Measurements from ENCODE around the gene FOSL2.
A peak's percentile ranks its signal among the peaks of the same experiment; 100 is the strongest.

The FOSL2 gene

DNA sequence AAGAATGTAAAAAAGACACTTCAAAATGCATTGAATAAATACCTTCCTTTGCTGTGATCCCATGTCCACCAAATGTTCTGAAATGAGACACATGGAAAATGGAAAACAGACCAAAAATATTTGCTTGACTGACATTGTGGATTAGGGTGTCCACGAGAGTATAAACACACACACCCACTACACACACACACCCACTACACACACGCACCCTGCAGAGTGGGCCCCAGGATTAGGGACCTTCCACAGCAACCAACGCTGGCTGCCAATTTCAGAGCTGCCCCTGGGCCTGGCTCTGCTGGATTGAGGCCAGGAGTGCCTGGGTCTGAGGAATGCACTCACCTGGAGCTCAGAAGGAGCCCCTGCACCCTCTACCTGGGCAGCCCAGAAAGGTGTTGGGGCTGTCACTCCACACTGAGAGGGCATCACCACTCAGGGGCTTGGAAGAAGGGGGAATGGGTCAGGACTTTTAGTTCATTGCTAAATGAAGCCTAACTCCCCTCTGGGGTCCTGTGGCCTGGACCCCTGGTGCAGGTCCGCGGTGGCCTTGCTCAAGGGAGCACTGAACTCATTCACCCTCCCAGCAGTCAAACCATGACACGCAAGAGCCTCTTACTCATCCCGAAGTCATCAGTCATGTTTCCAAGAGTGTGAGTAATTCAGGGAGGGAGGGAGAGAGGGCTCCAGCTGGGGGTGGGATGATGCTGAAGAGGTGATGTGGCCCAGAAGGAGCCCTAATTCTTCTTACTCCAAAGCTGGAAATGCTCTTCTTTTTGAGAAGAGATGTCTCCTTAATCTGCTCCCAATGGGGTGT, 53.0 kb downstream of the FOSL2 start:
- Mint-ChIP-seq H3K4me1 (ENCODE audit: low read depth) (peaks cover 46% of the 10 kb centered on the region), H3K27me3 (no peaks in the 10 kb centered on the region), H3K9me3 (ENCODE audit: low read depth) (no peaks in the 10 kb centered on the region), H3K4me3 (no peak overlapping the region), H3K27ac (peak overlapping the region; percentile 22), H3K36me3 (no peaks in the 10 kb centered on the region)

DNA sequence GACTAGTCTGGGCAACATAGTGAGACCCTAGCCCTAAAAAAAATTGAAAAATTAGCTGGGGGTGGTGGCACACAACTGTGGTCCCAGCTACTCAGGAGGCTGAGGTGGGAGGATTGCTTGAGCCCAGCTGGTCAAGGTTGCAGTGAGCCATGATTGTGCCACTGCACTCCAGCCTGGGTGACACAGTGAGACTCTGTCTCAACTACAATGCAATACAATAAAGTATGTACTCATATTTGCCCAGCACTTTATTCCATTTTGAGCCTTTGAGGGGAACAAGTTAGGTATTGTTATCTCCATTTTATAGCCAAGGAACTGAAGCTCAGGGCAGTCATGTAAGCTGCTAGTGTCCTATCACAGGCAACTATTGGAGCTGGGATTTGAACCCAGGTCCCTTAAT, 53.9 kb downstream of the FOSL2 start:
- Mint-ChIP-seq H3K27me3 (no peaks in the 10 kb centered on the region), H3K4me3 (no peak overlapping the region), H3K9me3 (ENCODE audit: low read depth) (no peaks in the 10 kb centered on the region), H3K27ac (no peak overlapping the region), H3K36me3 (no peaks in the 10 kb centered on the region), H3K4me1 (ENCODE audit: low read depth) (peaks cover 53% of the 10 kb centered on the region)

DNA sequence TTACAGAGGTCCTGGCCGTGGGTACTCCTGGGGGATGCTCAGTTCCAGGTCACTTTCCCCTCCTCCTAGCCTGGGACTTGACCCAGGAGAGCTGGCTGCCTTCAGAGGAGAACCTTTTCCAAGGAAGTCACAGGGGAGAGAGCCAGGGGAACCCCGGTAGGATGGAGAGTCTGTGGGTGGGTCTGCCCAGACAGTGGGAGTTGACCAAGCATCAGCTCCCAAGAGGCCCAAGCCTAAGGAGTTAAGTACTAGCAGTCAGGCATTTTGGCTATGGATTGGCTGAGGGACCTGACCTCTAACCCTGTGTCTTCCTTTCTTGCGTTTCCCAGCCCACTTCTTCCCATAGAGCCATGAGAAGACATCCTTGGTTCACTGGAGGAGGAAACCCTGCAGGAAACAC, 54.4 kb downstream of the FOSL2 start:
- H3K27ac Mint-ChIP-seq: peak overlapping the region; percentile 46
- H3K4me1 Mint-ChIP-seq (ENCODE audit: low read depth): peaks cover 53% of the 10 kb centered on the region
- H3K27me3 Mint-ChIP-seq: no peaks in the 10 kb centered on the region
- H3K36me3 Mint-ChIP-seq: no peaks in the 10 kb centered on the region
- H3K4me3 Mint-ChIP-seq: no peak overlapping the region
- no peaks in the 10 kb centered on the region for H3K9me3 Mint-ChIP-seq (ENCODE audit: low read depth)

DNA sequence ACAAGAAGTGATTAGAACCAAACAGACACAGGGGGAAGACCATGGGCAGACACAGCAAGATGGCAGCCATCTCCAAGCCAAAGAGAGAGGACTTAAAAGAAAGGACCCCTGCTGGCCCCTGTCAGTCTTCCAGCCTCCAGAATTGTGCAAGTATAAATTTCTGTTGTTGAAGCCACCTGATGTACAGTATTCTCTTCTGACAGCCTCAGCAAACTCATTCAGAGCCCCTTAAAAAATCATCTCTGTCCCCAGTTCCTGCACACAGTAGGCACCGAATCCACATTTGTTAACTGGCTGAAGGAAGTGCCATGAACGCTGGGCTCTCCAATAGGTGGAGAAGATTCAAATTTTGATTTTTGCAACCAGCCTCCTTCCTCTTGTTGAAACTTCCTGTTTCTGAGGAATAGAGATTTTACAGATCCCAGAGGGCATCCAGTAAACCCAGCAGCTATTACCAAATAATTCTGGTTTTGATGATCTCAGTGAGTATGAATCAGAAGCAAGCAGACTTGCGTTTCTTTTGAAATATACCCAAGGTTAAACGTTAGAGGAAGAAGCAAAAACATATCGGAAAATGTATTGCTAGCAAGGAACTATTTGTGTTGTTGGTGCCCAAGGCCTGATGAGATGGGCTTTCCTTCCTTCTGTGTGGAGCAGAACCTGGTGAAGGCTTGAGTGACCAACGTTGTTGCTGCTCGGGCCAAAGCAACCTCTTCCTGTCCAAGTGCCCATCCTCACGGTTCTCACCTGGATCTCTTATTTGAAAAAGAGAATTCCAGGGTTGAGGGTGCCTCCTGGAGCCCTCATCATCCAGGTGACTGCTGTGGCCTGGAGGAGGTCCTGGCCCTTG, 55.5 kb downstream of the FOSL2 start:
- Mint-ChIP-seq H3K27me3 (no peaks in the 10 kb centered on the region), H3K36me3 (no peaks in the 10 kb centered on the region), H3K9me3 (ENCODE audit: low read depth) (no peaks in the 10 kb centered on the region), H3K4me3 (no peak overlapping the region), H3K27ac (peak overlapping the region; percentile 54), H3K4me1 (ENCODE audit: low read depth) (peaks cover 49% of the 10 kb centered on the region)

DNA sequence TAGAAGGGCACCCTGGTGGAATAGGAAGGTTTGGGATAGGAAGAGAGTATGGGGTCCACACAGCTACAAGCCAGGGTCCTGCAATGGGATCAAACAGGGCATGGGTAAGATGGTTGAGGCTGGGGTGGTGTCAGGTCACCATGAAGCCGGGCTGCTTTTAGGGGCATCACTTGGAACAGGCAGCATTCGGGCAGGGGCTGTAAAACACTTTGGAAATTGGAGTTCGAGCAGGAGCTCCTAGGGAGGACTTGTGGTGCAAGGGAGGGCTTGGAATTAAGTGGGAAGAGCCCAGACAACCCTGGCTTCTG, 56.1 kb downstream of the FOSL2 start:
- Mint-ChIP-seq H3K4me3 (no peak overlapping the region), H3K9me3 (ENCODE audit: low read depth) (no peaks in the 10 kb centered on the region), H3K27ac (peak overlapping the region; percentile 54), H3K27me3 (no peaks in the 10 kb centered on the region), H3K36me3 (no peaks in the 10 kb centered on the region), H3K4me1 (ENCODE audit: low read depth) (peaks cover 49% of the 10 kb centered on the region)

DNA sequence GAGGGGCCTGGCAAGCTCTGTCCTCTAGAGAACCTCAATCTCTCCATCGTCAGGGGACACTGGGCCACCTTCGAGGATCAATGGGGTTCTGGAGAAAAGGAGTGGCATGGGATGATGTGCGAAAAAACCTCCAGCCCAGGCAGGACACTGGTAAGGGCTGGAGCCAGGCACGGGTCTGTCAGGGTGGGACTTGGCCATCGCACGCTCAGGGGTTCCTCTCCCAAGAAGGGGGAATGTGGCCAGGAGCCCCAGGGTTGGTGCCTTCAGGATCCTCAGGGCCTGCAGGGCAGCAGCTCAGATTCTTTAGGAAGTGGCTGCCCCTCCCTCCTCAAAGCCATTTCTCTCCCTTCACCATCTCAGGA, 56.4 kb downstream of the FOSL2 start:
- H3K36me3 Mint-ChIP-seq: no peaks in the 10 kb centered on the region
- no peaks in the 10 kb centered on the region for H3K9me3 Mint-ChIP-seq (ENCODE audit: low read depth)
- H3K4me3 Mint-ChIP-seq: no peak overlapping the region
- peak overlapping the region; percentile 91 for H3K27ac Mint-ChIP-seq
- H3K27me3 Mint-ChIP-seq: no peaks in the 10 kb centered on the region
- H3K4me1 Mint-ChIP-seq (ENCODE audit: low read depth): peaks cover 49% of the 10 kb centered on the region

DNA sequence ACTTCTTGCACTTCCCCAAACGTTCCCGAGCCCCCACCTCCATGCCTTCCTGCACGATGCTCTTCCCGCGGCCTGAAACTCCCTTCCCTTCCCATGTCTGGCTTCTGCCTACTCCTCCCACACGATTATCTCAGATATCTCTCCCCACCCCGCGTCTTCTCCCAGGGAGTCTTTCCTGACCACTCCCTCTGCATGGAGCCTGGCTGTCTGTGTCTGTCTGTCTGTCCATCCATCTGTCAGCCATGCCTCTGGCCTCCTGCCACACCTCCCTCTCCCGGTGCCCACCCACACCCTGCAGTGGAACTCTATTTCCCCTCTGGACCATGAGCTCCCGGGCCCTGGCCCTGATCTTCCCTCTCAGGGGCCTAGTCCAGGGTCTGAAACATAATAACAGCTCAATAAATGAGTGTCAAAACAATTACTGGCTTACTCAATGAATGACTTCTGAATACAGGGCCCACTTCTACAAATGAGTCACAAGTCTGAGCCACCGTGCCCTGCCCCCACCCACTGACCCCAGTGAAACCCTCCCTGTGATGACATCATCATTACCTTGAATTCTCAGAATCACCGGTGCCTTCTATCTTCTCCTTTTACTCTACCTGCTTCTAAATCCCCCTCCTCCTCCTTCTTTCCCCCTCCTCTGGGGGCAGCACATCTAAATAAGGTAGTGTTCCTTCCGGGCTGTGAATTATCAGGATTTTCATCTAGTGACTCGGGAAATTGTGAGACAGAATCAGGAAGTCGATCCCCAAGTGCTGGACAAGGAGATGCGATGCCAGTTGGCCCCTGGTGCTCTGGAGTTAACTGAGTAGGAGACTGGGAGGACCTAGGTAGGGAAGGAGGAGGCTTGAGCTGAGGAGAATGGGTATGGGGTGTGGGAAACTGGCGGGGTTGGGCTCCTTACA, 57.1 kb downstream of the FOSL2 start:
- Mint-ChIP-seq H3K36me3 (no peaks in the 10 kb centered on the region), H3K4me3 (peak overlapping the region; percentile 60), H3K27ac (peak overlapping the region; percentile 91), H3K9me3 (ENCODE audit: low read depth) (no peaks in the 10 kb centered on the region), H3K4me1 (ENCODE audit: low read depth) (peaks cover 49% of the 10 kb centered on the region), H3K27me3 (no peaks in the 10 kb centered on the region)

DNA sequence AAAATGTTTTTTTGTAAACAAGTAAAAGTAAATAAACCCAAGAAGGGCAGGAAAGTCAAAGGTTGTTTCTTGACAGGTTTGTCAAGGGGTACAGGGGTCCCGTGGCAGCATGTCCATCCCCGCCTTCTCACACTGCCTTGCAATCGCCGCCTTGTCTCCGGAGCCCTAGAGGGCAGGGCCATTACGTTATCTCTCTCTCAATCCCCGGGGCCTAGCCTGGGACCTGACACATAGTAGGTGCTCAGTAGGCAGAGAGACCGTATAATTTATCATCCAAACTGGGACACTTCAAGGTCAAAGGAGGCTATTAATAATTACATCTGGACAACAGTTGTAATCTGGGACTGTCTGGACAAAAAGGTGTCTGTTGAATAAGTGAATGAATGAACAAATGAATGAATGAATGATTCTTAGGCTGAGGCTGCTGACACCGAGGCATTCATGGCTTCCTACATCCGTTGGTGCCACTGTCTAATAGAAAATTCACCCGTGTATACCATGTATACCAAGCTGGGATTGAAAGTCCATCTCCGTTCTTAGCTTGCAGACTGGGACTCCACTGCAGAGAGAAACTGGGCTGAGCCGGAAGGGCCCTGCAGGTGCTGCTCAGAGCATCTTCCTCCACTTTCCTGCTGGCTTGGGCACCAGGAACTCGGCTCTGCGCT, 58.4 kb downstream of the FOSL2 start:
- Mint-ChIP-seq H3K27me3 (no peaks in the 10 kb centered on the region), H3K4me1 (ENCODE audit: low read depth) (peaks cover 41% of the 10 kb centered on the region), H3K4me3 (no peak overlapping the region), H3K27ac (peak overlapping the region; percentile 43), H3K9me3 (ENCODE audit: low read depth) (no peaks in the 10 kb centered on the region), H3K36me3 (no peaks in the 10 kb centered on the region)

DNA sequence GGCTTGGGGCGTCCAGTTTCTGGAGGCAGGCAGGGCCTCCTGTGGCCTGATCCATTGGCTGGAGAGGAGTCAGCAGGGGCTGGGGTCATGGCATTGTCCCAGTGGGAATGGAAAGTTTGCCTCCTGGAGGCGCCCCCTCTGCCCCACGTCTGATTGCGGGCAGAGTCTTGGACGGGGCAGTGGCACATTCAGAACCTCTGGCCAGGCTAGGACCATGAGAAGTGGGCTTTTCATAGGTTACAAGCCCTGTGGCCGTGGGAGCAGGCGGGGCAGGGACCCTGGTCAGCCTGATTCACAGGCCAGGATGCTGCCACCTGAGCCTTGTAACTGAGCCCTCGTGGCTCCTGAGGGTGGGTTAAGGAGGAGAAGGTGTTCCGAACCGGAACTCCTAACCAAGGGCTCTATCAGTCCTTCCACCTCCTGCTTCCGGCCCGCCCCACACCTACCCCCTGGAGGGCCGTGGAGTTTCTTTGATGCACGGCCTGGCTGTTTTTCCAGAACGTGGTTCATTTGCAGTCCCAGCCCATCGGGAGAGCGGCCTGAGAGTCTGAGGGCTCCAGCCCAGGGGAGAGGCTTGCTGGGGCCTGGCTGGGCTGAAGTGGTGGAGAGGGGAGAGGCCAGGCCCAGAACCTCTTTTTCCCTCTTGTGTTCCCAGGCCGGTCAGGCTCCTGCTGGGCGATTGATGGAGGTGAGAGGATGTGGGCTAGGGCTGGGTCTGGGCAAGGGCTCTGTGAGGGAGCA, 59.3 kb downstream of the FOSL2 start:
- no peaks in the 10 kb centered on the region for H3K27me3 Mint-ChIP-seq
- no peak overlapping the region for H3K4me3 Mint-ChIP-seq
- no peaks in the 10 kb centered on the region for H3K36me3 Mint-ChIP-seq
- H3K9me3 Mint-ChIP-seq (ENCODE audit: low read depth): no peaks in the 10 kb centered on the region
- no peak overlapping the region for H3K27ac Mint-ChIP-seq
- H3K4me1 Mint-ChIP-seq (ENCODE audit: low read depth): peaks cover 37% of the 10 kb centered on the region

DNA sequence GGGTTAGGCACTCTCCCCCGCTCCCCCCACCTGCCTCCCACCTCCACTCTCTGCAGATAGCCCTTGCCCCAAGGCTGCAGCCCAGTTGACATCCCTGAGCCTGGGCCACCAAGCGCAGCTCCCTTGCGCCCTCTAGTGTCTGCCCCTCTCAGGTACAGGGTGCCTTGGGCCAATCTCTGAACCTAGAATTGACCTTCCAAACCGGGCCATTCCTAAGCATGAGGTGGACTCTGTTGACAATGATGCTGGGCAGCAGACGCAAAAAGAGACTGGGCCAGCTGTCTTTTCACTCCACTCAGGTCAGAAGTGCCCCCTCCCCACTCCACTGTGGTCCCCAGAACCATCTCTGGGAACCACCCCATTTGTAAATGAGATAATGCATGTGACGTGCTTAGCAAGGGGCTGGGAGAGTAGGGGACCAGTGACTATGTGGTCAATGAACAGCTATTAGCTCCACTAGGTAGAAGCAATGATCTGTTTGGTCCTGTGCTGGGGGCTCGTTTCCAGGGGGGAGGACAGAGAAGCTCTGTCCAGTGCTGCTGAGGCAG, 60.0 kb downstream of the FOSL2 start:
- Mint-ChIP-seq H3K27me3 (no peaks in the 10 kb centered on the region), H3K4me3 (no peak overlapping the region), H3K4me1 (ENCODE audit: low read depth) (peaks cover 33% of the 10 kb centered on the region), H3K27ac (no peak overlapping the region), H3K9me3 (ENCODE audit: low read depth) (no peaks in the 10 kb centered on the region), H3K36me3 (no peaks in the 10 kb centered on the region)

DNA sequence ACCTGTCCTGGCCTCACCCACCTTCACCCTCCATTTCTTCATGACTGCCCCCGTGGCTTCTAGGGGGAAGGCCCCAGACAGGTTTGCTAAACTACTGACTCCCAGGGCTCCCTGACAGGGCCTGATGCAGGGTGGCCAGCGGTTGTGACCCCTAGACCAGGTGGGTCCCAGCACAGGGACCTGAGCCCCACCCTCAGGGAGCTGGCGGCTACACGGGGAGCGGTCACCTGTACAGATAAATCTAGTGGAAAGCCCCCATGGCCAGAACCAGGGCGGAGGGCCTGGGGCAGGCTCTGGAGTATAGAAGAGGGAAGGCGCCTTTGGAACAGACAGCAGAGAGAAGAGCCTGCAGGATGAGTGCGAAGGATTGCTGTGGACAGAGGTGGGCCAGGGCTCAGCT, 60.7 kb downstream of the FOSL2 start:
- Mint-ChIP-seq H3K27ac (no peak overlapping the region), H3K27me3 (no peaks in the 10 kb centered on the region), H3K36me3 (no peaks in the 10 kb centered on the region), H3K4me1 (ENCODE audit: low read depth) (peaks cover 25% of the 10 kb centered on the region), H3K4me3 (no peak overlapping the region), H3K9me3 (ENCODE audit: low read depth) (no peaks in the 10 kb centered on the region)

DNA sequence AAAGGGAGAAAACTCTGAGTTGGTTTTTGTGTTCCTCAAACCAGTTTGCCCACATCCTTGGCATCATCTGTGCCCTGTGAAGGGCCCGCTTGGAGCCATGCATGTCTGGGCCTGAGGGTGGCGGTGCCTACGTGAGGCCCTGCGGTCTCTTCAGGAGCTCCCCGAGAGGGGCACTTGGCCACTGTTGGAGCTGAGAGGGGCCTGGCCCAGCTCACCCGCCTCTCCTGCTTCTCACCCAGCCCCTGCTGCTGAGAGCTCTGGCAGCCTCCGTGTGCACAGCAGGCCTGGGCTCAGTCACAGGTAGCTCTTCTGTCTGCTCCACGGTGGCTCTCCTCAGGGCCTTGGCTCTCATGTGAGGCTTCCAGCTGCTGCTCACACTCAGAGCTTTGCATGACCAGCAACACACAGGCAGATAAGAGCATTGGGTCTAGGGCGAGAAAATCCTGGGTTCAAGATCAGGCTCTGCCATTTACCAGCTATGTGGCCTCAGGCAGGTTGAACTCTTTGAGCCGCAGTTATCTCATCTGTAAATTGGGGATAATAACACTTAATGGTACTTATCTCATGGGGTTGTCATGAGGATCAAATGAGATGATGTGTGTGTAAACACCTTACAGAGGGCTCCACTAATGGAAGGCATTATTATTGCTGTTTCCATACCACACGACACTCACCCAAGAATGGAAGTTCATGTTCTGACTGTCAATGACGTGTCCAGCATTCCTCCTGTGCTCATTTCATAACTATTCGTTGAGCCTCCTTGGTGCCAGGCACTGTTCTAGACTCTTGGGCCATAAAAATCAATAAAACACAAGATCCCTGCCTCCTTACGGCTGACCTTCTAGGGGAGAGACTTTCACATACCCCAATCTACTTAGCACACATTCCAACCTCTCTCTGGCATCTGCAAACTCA, 61.6 kb downstream of the FOSL2 start:
- Mint-ChIP-seq H3K27me3 (no peaks in the 10 kb centered on the region), H3K36me3 (no peaks in the 10 kb centered on the region), H3K4me3 (no peak overlapping the region), H3K4me1 (ENCODE audit: low read depth) (peaks cover 20% of the 10 kb centered on the region), H3K27ac (no peak overlapping the region), H3K9me3 (ENCODE audit: low read depth) (no peaks in the 10 kb centered on the region)

DNA sequence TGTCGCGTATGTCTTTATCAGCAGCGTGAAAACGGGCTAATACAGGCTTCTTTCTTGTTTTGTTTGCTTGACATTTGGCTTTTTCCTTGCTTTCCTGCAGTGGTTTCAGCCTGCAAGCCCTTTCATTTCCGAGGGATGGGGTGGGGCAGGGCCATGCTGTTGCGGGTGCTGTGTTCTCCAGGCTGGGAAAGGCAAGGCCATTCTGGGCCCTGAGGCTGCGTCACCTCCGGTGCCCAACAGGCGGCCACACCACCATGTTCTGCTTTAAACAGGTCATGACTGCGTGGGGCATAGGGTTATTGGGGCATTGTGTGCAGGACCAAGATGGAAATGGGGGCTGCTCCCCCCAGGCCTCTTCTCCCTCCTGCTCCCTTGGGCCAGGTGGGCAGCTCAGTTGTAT, 64.6 kb downstream of the FOSL2 start:
- Mint-ChIP-seq H3K27me3 (no peaks in the 10 kb centered on the region), H3K36me3 (peaks cover under 1% of the 10 kb centered on the region), H3K4me1 (ENCODE audit: low read depth) (peaks cover 5% of the 10 kb centered on the region), H3K4me3 (no peak overlapping the region), H3K9me3 (ENCODE audit: low read depth) (peaks cover 3% of the 10 kb centered on the region), H3K27ac (no peak overlapping the region)
